ENCODE results near the gene IRF7.

IRF7 gene

GRCh38 chr11:606245-606644 is 9.5 kb downstream of the IRF7 start:
- no peak for DNase-seq

DNA sequence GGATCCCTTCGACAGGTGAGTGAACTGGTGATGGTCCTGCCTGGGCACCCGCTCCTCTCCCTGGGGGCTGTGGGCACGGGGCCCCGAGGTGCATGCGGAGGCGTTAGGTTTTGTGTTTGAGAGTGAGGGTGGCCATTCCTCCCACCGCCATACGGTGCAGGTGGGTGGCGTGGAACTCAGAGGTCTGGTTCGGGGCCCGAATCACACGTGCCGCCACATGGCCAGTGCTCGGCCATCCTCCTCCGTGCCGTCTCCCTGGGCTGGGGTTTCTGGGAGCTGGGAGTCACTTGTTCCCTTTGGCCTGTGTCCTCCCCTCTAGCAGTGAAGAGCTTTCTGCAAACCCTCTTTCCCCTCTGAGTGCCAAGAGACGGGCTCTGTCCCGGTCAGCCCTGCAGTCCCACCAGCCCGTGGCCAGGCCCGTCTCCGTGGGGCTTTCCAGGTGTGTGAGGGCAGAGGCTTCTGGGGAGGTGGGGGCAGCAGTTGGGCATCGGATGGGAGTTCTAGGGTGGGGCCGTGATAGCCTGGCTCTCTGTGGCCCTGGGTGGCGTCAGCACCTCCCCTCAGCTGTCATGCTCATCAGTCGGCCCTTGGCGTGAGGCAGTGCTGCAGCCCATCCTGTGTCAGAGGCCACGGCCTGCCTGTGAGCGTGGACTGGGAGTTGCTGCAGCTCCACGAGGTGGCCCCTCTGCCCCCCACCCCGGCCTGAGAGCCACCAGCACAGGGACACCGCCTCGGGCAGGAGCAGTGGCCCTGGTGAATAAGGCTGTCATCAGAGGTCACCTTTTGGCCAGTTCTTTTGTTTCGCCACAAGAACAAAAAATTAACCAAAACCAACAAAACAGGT is 10.2 kb downstream of the IRF7 start:
- no peak for DNase-seq

DNA sequence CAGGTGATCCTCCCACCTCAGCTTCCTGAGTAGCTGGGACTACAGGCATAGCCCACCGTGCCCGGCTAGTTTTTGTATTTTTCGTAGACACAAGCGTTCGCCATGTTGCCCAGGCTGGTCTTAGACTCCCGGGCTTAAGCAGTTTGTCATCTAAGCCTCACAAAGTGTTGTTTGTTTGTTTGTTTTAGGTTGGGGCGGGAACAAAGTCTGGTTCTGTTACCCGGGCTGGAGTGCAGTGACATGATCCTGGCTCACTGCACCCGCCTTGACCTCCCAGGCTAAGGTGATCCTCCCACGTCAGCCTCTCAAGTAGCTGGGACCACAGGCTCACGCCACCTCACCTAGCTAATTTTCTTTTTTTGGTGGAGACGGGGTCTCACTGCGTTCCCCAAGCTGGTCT is 12.6 kb downstream of the IRF7 start:
- DNase-seq, result no peak

GRCh38 chr11:601573-602245 is 14.0 kb downstream of the IRF7 start:
- DNase-seq, result no peak

- no peak for DNase-seq
Measured at GRCh38 chr11:598005-598680, 17.6 kb downstream of the IRF7 start.

- no peak for DNase-seq
Measured at GRCh38 chr11:597166-597725, 18.5 kb downstream of the IRF7 start.

GRCh38 chr11:596374-596773 is 19.4 kb downstream of the IRF7 start:
- no peak for DNase-seq

DNA sequence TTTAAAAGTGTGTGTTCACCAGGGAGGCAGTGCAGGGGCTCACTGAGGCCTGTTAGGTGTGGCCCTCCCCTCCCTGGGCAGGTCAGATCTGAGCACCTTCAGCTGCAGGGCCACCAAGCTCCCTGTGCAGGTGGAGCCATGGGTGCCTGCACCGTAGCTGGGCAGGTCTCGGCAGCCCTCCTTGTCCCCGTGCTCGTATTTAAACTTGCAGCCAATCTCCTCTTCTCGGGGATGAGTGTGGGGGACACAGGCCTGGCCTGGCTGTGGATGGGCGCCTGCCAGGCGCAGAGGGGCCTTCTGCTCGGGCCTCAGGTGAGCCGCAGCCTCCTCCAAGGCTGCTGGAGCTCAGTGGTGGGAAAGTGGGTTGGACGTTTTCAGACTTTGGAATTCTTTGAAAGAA is 20.4 kb downstream of the IRF7 start:
- DNase-seq, result no peak

GRCh38 chr11:593347-593746 is 22.4 kb downstream of the IRF7 start:
- no peak for DNase-seq

- no peak for DNase-seq
Measured at GRCh38 chr11:592918-593317, 22.8 kb downstream of the IRF7 start.

GRCh38 chr11:592501-592900 is 23.2 kb downstream of the IRF7 start:
- no peak for DNase-seq

DNA sequence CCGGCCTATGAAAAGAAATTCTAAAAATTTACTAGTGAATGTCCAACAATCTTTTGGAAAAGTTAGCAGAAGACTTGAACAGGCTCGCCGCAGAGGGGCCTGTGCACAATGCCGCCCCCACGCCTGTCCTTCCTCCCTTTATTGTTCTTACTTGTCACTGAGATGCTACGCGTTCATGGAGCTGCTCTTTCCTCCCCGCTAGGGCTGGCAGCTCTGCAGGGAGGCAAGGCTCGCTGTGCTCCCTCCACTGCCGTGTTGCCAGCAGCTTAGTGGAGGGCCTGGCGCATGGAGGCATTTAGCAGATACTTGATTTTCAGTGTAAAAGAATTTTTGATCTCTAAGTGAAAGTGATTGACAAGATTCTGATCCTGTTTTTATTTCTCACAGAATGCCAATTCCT is 24.8 kb downstream of the IRF7 start:
- DNase-seq, result no peak

DNA sequence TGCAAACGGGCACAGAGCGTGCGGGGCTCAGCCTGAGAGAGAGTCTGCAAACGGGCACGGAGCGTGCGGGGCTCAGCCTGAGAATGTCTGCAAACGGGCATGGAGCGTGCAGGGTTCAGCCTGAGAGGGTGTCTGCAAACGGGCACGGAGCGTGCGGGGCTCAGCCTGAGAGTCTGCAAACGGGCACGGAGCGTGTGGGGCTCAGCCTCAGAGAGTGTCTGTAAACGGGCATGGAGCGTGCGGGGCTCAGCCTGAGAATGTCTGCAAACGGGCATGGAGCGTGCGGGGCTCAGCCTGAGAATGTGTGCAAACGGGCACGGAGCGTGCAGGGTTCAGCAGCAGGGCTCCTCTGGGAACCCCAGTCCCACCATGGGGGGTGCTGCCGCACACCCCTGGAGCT is 26.0 kb downstream of the IRF7 start:
- DNase-seq, result no peak

- no peak for DNase-seq
Measured at GRCh38 chr11:587978-588380, 27.8 kb downstream of the IRF7 start.

DNA sequence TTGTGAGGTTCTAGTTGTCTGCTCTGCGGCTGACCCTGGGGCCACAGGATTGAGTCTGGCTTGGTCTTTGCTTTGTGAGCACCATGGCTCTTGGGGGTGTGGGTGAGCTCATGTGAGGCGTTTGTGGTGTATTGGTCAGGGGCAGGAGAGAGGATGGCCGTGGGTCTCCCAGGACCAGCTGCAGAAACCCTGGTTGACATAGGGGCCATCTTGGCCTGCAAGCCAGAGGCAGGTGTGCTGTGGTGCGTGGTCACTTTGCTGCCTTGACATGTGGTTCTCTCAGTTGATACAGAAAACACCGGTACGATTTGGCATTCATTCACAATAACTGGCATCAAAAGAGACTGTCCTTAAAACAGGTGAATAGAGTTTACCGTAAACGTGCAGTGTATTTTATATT is 28.2 kb downstream of the IRF7 start:
- DNase-seq, result no peak

DNA sequence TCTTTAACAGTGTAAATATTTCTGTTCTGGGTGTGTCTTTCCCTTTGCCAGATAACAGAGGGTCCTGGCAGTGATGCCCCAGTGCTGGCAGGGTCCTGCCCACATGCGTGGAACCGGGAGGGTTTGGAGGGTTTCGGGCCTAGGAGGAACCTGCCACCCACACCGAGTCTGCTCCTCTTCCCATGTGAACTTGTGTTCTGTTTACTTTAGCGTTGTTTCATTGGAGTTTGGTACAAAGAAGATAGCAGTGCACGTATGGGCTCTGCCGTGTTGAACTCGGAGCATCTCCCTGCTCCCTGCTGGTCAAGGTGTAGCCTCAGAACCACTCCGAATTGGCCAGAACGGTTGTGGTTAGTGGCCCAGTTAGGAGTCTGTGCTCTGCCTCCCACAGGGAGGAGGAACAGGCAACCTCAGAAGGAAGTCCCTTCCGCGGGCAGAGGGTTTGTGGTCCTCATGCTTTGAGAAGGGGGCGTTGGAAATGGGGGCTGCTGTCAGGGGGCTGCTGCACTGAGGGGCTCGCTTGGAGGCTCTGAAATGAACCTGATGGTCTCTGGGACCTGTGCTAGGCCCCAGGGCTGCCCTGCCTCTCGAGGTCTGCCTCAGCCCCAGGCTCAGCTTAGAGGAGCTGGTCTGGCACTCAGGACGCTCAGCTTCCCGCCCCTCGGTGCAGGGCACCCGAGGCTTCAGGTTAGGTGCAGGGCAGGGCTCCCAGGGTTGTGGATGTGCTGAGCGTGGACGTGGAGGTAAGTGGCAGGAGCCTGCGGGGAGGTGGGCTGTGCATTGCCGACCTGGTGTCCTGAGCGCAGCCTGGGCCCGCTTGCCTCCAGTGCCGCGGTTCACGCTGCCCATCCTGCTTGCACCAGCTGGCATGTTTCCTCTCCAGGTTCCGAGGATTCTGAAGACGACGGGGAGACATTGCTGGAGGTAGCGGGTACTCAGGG is 29.1 kb downstream of the IRF7 start:
- no peak for DNase-seq

GRCh38 chr11:584287-584686 is 31.5 kb downstream of the IRF7 start:
- DNase-seq, result no peak

GRCh38 chr11:581752-582151 is 34.0 kb downstream of the IRF7 start:
- no peak for DNase-seq

DNA sequence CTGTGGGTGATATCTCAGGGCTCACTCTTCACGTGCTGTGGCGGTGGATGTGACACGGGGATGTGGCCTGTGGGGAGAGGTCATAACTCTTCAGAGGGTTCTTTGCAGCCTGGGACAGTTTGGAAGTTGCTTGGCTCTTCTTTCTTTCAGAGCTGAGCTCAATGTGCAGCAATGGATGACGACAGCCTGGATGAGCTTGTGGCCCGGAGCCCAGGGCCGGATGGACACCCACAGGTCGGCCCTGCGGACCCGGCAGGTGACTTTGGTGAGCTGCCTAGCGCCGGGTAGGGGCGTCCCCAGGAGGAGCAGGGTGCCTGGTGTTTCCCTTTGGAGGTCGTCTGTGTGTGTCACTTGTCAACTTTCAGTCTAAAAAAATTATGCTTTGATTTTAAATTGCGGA is 34.4 kb downstream of the IRF7 start:
- DNase-seq, result no peak

DNA sequence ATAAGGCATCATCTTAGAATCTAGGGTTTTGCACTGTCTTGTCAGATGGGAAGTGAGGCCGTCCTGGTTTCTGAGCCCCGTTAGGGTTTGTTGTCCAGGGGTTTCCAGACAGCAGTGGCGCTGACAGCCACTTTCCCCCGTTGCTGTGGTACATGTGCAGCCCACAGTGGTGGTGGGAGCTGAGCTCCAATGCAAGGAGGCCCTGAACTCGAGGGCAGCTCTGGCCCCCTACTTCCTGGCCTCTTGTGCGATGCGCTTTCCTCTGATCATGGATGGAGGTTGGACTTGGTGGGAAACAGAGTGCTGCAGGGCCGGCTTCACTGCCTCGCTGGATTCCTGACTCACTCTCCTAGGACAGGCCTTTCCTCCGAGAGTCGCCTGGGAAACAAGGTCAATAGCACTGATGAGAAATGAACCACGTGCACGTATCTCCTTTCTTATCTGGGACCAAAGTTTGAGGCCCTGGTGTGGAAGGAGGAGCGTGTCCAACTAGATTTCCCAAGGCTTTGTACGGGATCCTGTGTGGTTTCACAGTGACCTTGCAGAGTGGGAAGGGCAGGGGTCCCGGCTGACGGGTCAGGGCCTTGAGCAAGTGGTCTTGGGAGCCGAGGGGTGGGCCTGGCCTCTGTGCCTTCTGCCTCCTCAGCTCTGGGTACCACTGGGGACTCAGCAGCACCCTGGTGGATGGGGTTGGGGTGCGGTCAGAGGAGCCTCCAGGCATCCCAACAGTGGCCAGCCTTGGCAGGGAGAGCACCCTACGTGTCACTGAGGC is 35.7 kb downstream of the IRF7 start:
- no peak for DNase-seq

- no peak for DNase-seq
Measured at GRCh38 chr11:578276-579035, 37.3 kb downstream of the IRF7 start.

Measured in NCI-H1436 (cell line).